ENCODE measurements around the gene KRT73. TPM values are rescaled to one million over a fixed set of nuclear protein-coding genes. Genes with fewer than 3 reads are reported as not detected.

KRT73 gene
- total RNA-seq, 1 donor from 2014 or later, result not detected

GRCh38 chr12:52662093-52662917 is 43.9 kb upstream of the KRT73 start:
- Mint-ChIP-seq H3K9me3 (no peaks in the 10 kb centered on the region), H3K36me3 (no peaks in the 10 kb centered on the region), H3K4me3 (no peak overlapping the region), H3K27me3 (peaks cover 31% of the 10 kb centered on the region), H3K4me1 (ENCODE audit: unreplicated experiment) (no peaks in the 10 kb centered on the region), H3K27ac (peak overlapping the region; percentile 55)
- TF ChIP-seq CTCF (conservative IDR thresholded peaks at IDR 0.05), result no peak
- no peak for DNase-seq (ENCODE audit: extremely low spot score, unreplicated experiment)

DNA sequence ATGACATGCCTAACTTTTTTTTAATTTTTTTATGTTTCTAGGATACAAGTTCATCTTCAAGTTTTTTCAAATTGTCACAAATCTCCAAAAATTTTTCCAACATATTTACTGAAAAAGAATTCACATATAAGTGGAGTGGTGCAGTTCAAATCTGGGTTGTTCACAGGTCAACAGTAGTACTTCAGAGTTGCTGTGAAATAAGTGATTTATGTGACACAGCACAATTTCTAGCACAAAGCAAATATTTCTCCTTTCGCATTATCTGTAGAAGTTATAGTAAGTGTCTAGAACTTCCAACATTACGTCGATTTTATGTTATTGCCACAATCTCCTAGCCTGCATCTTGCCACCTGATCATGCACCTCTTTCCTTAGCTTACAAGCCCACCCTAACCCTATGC is 43.3 kb upstream of the KRT73 start:
- no peak for TF ChIP-seq CTCF (conservative IDR thresholded peaks at IDR 0.05)

DNA sequence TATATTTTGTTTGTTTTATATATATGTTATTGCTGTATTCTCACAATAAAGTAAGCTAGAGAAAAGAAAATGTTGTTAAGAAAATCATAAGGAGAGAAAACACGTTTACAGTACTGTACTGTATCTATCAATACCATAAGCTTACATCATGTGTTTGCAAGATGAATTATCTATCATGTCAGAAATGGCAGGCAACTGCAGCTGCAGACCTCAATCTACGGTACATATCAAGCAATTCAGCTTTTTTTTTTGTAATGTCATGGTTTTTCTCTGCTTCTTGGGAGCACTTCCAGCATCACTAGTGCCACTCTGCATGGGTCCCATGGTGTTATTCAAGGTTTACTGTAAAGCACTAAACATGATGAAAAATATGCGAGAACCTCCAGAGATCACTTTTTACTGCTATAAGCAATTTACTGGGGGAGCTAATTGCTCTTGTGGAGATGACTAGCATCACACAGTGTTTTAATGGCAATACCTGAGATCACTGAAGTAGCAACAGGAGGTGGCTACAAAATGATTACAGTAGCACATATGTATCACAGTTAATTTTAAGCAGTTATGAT is 42.7 kb upstream of the KRT73 start:
- Mint-ChIP-seq H3K27me3 (peaks cover 32% of the 10 kb centered on the region), H3K36me3 (no peaks in the 10 kb centered on the region), H3K4me1 (ENCODE audit: unreplicated experiment) (no peaks in the 10 kb centered on the region), H3K9me3 (no peaks in the 10 kb centered on the region), H3K27ac (no peak overlapping the region), H3K4me3 (no peak overlapping the region)
- no peak for DNase-seq (ENCODE audit: extremely low spot score, unreplicated experiment)
- no peak for TF ChIP-seq CTCF (conservative IDR thresholded peaks at IDR 0.05)

More for the DNA sequence above, 43.3 kb upstream of the KRT73 start:
- Mint-ChIP-seq H3K36me3 (no peaks in the 10 kb centered on the region), H3K4me3 (no peak overlapping the region), H3K27ac (no peak overlapping the region), H3K4me1 (ENCODE audit: unreplicated experiment) (no peaks in the 10 kb centered on the region), H3K9me3 (no peaks in the 10 kb centered on the region), H3K27me3 (peaks cover 33% of the 10 kb centered on the region)
- no peak for DNase-seq (ENCODE audit: extremely low spot score, unreplicated experiment)

DNA sequence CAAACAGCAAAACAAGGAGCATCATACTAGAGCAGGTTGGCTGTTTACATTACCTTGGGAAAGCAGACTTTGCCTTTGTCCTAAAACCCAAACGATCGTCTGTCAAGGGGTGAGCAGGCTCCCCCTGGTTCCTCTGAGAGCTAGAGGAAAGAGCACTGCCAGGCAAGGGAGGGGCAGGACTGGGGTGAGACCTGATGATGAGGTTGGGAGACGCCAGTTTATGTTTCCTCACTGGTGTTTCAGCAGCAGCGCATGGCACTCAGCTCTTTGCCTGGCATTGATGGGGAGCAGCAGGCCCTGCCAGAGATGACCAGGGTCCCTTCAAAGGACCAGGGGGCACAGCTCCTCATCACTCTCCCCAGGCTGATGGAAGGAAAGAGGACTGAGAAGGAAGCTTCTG is 41.6 kb upstream of the KRT73 start:
- no peak for TF ChIP-seq CTCF (conservative IDR thresholded peaks at IDR 0.05)
- DNase-seq (ENCODE audit: extremely low spot score, unreplicated experiment), result no peak
- no peaks in the 10 kb centered on the region for H3K36me3 Mint-ChIP-seq
- peaks cover 4% of the 10 kb centered on the region for H3K4me1 Mint-ChIP-seq (ENCODE audit: unreplicated experiment)
- H3K9me3 Mint-ChIP-seq, result no peaks in the 10 kb centered on the region
- no peak overlapping the region for H3K4me3 Mint-ChIP-seq
- H3K27ac Mint-ChIP-seq, result no peak overlapping the region
- H3K27me3 Mint-ChIP-seq, result peaks cover 32% of the 10 kb centered on the region

GRCh38 chr12:52659395-52659794 is 41.0 kb upstream of the KRT73 start:
- DNase-seq (ENCODE audit: extremely low spot score, unreplicated experiment), result no peak
- TF ChIP-seq CTCF (conservative IDR thresholded peaks at IDR 0.05), result no peak
- H3K36me3 Mint-ChIP-seq, result no peaks in the 10 kb centered on the region
- no peak overlapping the region for H3K27ac Mint-ChIP-seq
- H3K4me3 Mint-ChIP-seq, result no peak overlapping the region
- H3K9me3 Mint-ChIP-seq, result no peaks in the 10 kb centered on the region
- peaks cover 4% of the 10 kb centered on the region for H3K4me1 Mint-ChIP-seq (ENCODE audit: unreplicated experiment)
- peaks cover 37% of the 10 kb centered on the region for H3K27me3 Mint-ChIP-seq

All from type B pancreatic cell (in vitro differentiated cells).